Ishikawa (cell line): ENCODE measurements around the gene LCN2.

ENCODE experiments used
- CEBPB ChIP-seq: IDR thresholded peaks from 2 replicates; pipeline ENCODE4 v1.6.1; 2012
- CREB1 ChIP-seq: IDR thresholded peaks from 2 replicates; pipeline ENCODE4 v1.6.1; 2012; ENCODE audit warnings: low read depth
- EGR1 ChIP-seq: IDR thresholded peaks from 2 replicates; pipeline ENCODE4 v1.6.1; 2012
- EP300 ChIP-seq: IDR thresholded peaks from 2 replicates; pipeline ENCODE4 v1.6.1; 2012; ENCODE audit warnings: borderline replicate concordance
- FOXM1 ChIP-seq: IDR thresholded peaks from 2 replicates; pipeline ENCODE4 v1.6.1; 2012; ENCODE audit warnings: low read depth, borderline replicate concordance
- MAX ChIP-seq: IDR thresholded peaks from 2 replicates; pipeline ENCODE4 v1.6.1; 2012
- NFIC ChIP-seq: IDR thresholded peaks from 2 replicates; pipeline ENCODE4 v1.6.1; 2012
- RAD21 ChIP-seq: IDR thresholded peaks from 2 replicates; pipeline ENCODE4 v1.6.1; 2012; ENCODE audit warnings: low read depth
- REST ChIP-seq: IDR thresholded peaks from 2 replicates; pipeline ENCODE4 v1.6.1; 2012; ENCODE audit warnings: low read depth, mild to moderate bottlenecking
- TAF1 ChIP-seq: IDR thresholded peaks from 2 replicates; pipeline ENCODE4 v1.6.1; 2012; ENCODE audit warnings: low read depth, mild to moderate bottlenecking
- TCF12 ChIP-seq: IDR thresholded peaks from 2 replicates; pipeline ENCODE4 v1.6.1; 2012; ENCODE audit warnings: low read depth
- TEAD4 ChIP-seq: IDR thresholded peaks from 2 replicates; pipeline ENCODE4 v1.6.1; 2012
- USF1 ChIP-seq: IDR thresholded peaks from 2 replicates; pipeline ENCODE4 v1.6.1; 2012
- YY1 ChIP-seq: IDR thresholded peaks from 2 replicates; pipeline ENCODE4 v1.6.1; 2012; ENCODE audit warnings: low read depth
- ZBTB7A ChIP-seq: IDR thresholded peaks from 2 replicates; pipeline ENCODE4 v1.6.1; 2012; ENCODE audit warnings: low read depth

The LCN2 gene

DNA sequence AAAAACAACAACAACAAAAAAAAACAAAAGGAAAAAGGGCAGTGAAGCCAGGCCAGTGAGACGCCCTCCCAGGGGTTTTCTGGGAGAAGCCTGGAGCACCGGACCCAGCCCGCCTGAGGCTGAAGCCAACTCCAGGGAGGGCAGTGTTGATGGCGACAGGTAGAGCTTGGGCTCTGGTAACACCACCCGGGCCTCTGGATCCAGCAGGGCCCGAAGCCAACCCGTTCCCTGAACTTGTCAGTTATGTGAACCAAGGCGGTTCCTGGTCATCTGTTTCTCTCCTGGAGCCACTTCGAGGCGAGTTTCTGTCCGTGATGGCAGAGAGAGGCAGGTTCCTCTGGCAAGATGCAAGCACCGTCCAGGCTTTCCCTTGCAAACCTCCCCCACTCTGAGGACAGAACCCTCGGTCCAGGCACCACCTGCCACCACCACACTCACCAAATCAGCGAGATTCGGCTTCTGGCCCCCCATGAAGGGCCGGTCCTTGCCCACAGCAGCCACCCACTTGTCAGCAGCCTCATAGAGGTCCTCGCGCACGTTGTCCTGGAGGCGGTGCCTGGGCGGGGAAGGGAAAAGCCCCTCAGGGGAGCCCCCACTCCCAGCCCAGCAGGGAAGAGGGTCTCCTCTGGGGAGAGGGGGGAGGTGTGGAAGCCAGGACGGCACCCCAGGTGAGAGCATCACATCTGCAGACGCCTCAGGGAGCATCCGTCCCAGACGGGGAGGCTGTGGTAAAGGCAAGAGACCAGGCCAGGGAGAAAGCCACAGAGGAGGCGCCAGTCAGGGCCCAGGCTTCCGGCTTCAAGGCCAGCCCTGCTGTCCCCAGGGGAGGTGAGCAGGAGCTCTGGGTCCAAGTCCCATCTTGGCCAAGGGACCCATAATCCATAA lies 27.1 kb upstream of the LCN2 start:
- TF ChIP-seq TEAD4 = no peak
- no peak for TF ChIP-seq EP300
- no peak for TF ChIP-seq FOXM1

GRCh38 chr9:128122809-128123175 lies 26.5 kb upstream of the LCN2 start:
- TF ChIP-seq ZBTB7A = no peak
- no peak for TF ChIP-seq TAF1
- TF ChIP-seq CEBPB = no peak
- no peak for TF ChIP-seq MAX

- no peak for TF ChIP-seq FOXM1
- no peak for TF ChIP-seq RAD21
- no peak for TF ChIP-seq EGR1
- no peak for TF ChIP-seq USF1
- no peak for TF ChIP-seq CREB1
- TF ChIP-seq REST = no peak
- TF ChIP-seq MAX = no peak
- no peak for TF ChIP-seq NFIC
- TF ChIP-seq EP300 = no peak
- no peak for TF ChIP-seq TAF1
- no peak for TF ChIP-seq CEBPB
- TF ChIP-seq YY1 = no peak
- no peak for TF ChIP-seq TEAD4
- no peak for TF ChIP-seq ZBTB7A
- TF ChIP-seq TCF12 = no peak
Measured at GRCh38 chr9:128123451-128124080, 25.7 kb upstream of the LCN2 start.

DNA sequence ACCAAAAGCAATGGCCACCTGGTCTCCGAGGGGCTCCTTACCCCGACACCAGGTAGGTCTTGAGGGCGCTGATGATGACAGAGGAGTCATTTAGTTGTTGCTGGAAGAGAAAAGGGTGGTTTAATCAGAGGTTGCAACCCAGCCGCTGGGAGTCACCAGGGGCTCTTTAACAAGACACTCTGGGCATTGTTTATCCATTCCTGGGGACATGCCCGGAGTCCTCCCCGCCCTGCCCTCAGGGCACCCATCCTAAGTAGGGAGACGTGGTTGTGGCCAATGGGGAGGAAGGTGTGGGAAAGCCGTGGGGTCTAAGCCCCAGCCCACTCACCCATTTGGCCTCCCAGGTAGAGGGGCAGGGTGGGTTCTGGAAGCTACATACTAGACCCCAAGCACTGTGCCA lies 24.8 kb upstream of the LCN2 start:
- TF ChIP-seq TCF12 (no peak), EP300 (no peak), TEAD4 (no peak), FOXM1 (no peak), NFIC (no peak), ZBTB7A (no peak), MAX (no peak), RAD21 (no peak)

DNA sequence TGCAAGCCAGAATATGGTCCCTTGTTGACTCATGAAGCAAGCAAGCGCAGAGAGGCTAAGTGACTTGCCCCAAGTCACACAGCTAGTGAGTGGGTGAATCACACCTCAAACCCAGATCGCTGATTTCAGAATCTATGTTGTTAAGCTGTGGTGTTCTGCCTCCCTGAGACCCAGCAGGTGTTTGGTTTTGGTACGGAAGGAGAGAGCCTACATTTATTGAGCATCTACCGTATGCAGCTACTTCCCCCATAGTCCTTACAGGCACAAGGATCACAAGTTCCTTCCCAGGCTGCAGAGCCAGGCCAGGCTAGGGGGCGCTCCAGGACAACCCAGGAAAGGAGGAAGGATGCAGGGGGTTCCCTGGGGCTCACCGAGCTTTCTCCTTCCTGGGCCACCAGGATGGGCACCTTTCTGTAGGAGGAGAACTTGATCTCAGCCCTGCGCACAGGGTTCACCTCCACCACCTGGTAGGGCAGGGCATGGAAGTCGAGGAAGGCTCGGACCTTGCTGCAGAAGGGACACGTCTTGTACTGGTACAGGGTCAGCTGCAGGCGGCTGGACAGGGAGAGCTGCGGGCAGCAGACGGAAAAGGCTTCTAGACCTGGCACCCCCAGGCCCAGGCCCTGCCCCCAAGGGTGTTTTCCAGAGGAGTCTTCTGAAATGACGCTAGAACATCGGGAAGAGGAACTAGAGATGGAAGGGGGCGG lies 24.2 kb upstream of the LCN2 start:
- TF ChIP-seq NFIC (no peak), RAD21 (peak; percentile 65), YY1 (no peak)

GRCh38 chr9:128125580-128126354 lies 23.5 kb upstream of the LCN2 start:
- TF ChIP-seq RAD21 (no peak), TCF12 (no peak), FOXM1 (no peak), USF1 (no peak), CEBPB (no peak), EP300 (no peak), EGR1 (no peak)

GRCh38 chr9:128127568-128127989 lies 21.7 kb upstream of the LCN2 start, which contains the start of gene PTGES2:
Gene PTGES2, minus strand, starts transcription at chr9:128127729. Its CDS starts 12 bp downstream, at chr9:128127717.
- TF ChIP-seq CEBPB = no peak
- TF ChIP-seq MAX = peak; percentile 59; the same call in 1 of the 2 replicates
- no peak for TF ChIP-seq ZBTB7A
- TF ChIP-seq CREB1 = no peak
- TF ChIP-seq RAD21 = no peak
- no peak for TF ChIP-seq TEAD4
- no peak for TF ChIP-seq TCF12
- no peak for TF ChIP-seq NFIC
- TF ChIP-seq TAF1 = no peak; the same call in 1 of the 2 replicates
- no peak for TF ChIP-seq FOXM1
- TF ChIP-seq REST = no peak
- no peak; the same call in 1 of the 2 replicates for TF ChIP-seq YY1
- TF ChIP-seq EP300 = 0 out of 2 replicates have a peak, but pooled peaks have one; percentile 19
- peak; percentile 84 for TF ChIP-seq EGR1
- no peak for TF ChIP-seq USF1
